Measurements from ENCODE around the gene RBPMS2. TPM values are rescaled to one million over a fixed set of nuclear protein-coding genes. Genes with fewer than 3 reads are reported as not detected.

The RBPMS2 gene
- total RNA-seq, 3 donors from 2014 or later: 3.5 to 133 (median 6.3) TPM

GRCh38 chr15:64712353-64712752, 63.0 kb downstream of the RBPMS2 start:
- DNase-seq (no peak), ATAC-seq (no peak)
- no peak for TF ChIP-seq CTCF (IDR thresholded peaks at IDR 0.05)
- H3K36me3 ChIP-seq (ENCODE audit: low read depth): no peaks in the 10 kb centered on the region
- H3K4me1 ChIP-seq (ENCODE audit: low read depth): no peaks in the 10 kb centered on the region
- intact Hi-C loops (cut with DNase I, micrococcal nuclease): no loop called here
- no peak overlapping the region for H3K4me3 ChIP-seq
- no peaks in the 10 kb centered on the region for H3K9me3 ChIP-seq

GRCh38 chr15:64710676-64711428, 64.5 kb downstream of the RBPMS2 start:
- ATAC-seq (no peak), DNase-seq (no peak)
- no peaks in the 10 kb centered on the region for H3K36me3 ChIP-seq (ENCODE audit: low read depth)
- no peak for TF ChIP-seq CTCF (IDR thresholded peaks at IDR 0.05)
- no peaks in the 10 kb centered on the region for H3K9me3 ChIP-seq
- intact Hi-C loops (cut with DNase I, micrococcal nuclease): no loop called here
- no peaks in the 10 kb centered on the region for H3K4me1 ChIP-seq (ENCODE audit: low read depth)
- H3K4me3 ChIP-seq: no peak overlapping the region

GRCh38 chr15:64706011-64706911, 69.1 kb downstream of the RBPMS2 start:
- no peak for DNase-seq
- Histone ChIP-seq H3K4me1 (ENCODE audit: low read depth) (peaks cover 8% of the 10 kb centered on the region), H3K36me3 (ENCODE audit: low read depth) (no peaks in the 10 kb centered on the region), H3K4me3 (no peak overlapping the region), H3K9me3 (no peaks in the 10 kb centered on the region)
- TF ChIP-seq CTCF (IDR thresholded peaks at IDR 0.05): no peak
- intact Hi-C loops (cut with DNase I, micrococcal nuclease): no loop called here
- ATAC-seq: no peak

- no peaks in the 10 kb centered on the region for H3K9me3 ChIP-seq
- intact Hi-C loops (cut with DNase I, micrococcal nuclease): no loop called here
- DNase-seq (no peak), ATAC-seq (no peak)
- H3K4me3 ChIP-seq: no peak overlapping the region
- TF ChIP-seq CTCF (IDR thresholded peaks at IDR 0.05): no peak
- no peaks in the 10 kb centered on the region for H3K36me3 ChIP-seq (ENCODE audit: low read depth)
- H3K4me1 ChIP-seq (ENCODE audit: low read depth): peaks cover 17% of the 10 kb centered on the region
Observed at GRCh38 chr15:64705006-64705405, 70.4 kb downstream of the RBPMS2 start.

GRCh38 chr15:64703632-64703959, 71.8 kb downstream of the RBPMS2 start:
- ATAC-seq: peak; percentile 4
- DNase-seq: no peak
- no peak overlapping the region for H3K4me3 ChIP-seq
- no peaks in the 10 kb centered on the region for H3K9me3 ChIP-seq
- H3K36me3 ChIP-seq (ENCODE audit: low read depth): no peaks in the 10 kb centered on the region
- intact Hi-C loops (cut with DNase I, micrococcal nuclease): no loop called here
- H3K4me1 ChIP-seq (ENCODE audit: low read depth): peaks cover 28% of the 10 kb centered on the region
- TF ChIP-seq CTCF (IDR thresholded peaks at IDR 0.05): no peak
